HG02973 (cell line): ENCODE measurements around the gene XAB2.
"Not testable (repeated sequence)": the region's sequence is repeated elsewhere in the genome, so short reads cannot be mapped to it uniquely, and the experiment has no call there.

Experiments
- ATAC-seq: cut with Tn5 transposase; IDR thresholded peaks from one replicate; pipeline ENCODE4 v1.9.1; 2021; ENCODE audit warnings: moderate library complexity; ENCODE audit not compliant: unreplicated experiment

Gene XAB2

GRCh38 chr19:7582446-7582845 is 46.9 kb downstream of the XAB2 start:
- ATAC-seq, result no peak

GRCh38 chr19:7579182-7579581 is 50.2 kb downstream of the XAB2 start:
- no peak for ATAC-seq

- no peak for ATAC-seq
These were observed 51.2 kb downstream of the XAB2 start for GRCh38 chr19:7578127-7578526.

GRCh38 chr19:7577422-7577821 is 51.9 kb downstream of the XAB2 start:
- ATAC-seq, result not testable (repeated sequence)

DNA sequence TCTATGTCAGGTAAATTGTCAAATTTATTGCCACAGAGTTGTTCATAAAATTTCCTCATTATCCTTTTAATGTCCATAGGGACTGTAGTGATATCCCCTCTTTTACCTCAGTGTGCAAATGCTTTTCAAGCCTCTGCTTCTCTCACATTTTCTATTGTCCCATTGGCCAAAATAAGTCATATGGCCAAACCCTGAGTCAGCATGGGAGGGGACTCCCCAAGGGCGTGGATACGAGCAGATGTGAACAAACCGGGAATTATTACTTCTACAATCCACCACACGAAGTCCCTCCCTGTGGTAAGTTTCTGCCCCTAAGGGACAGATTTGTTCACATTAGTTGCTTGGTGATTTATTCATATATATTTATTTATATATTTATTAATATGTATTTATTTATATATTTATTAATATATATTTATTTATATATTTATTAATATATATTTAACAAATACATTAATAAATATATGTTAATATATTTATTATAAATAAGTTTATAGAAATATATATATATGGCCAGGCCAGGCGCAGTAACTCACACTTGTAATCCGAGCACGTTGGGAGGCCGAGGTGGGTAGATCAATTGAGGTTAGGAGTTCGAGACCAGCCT is 53.8 kb downstream of the XAB2 start:
- no peak for ATAC-seq

GRCh38 chr19:7570761-7571160 is 58.6 kb downstream of the XAB2 start:
- ATAC-seq, result no peak
